Retina (tissue), 1 donor: ENCODE results near the gene C19orf25.

ENCODE experiments used
- DNase-seq: peaks from one replicate; pipeline ENCODE4 v3.0.0-alpha.2; 2016

The C19orf25 gene

GRCh38 chr19:1474765-1475351 is 4.2 kb downstream of the C19orf25 start:
- DNase-seq, result no peak

GRCh38 chr19:1474011-1474764 is 4.8 kb downstream of the C19orf25 start:
- peak; percentile 53 for DNase-seq

GRCh38 chr19:1473085-1473851 is 5.7 kb downstream of the C19orf25 start:
- peak; percentile 49 for DNase-seq

- DNase-seq, result peak; percentile 53
These were observed 6.6 kb downstream of the C19orf25 start for GRCh38 chr19:1472231-1473084.

- DNase-seq, result no peak
These were observed 7.4 kb downstream of the C19orf25 start for GRCh38 chr19:1471515-1472160.

GRCh38 chr19:1471010-1471514 is 8.0 kb downstream of the C19orf25 start:
- DNase-seq, result no peak

- DNase-seq, result peak; percentile 86
These were observed 8.6 kb downstream of the C19orf25 start for GRCh38 chr19:1470305-1471009.

GRCh38 chr19:1470055-1470304 is 9.0 kb downstream of the C19orf25 start:
- DNase-seq, result no peak

GRCh38 chr19:1469255-1470054 is 9.6 kb downstream of the C19orf25 start:
- DNase-seq, result no peak

GRCh38 chr19:1468821-1469254 is 10.2 kb downstream of the C19orf25 start:
- DNase-seq, result no peak

- DNase-seq, result peak; percentile 55
These were observed 10.7 kb downstream of the C19orf25 start for GRCh38 chr19:1468274-1468820.

GRCh38 chr19:1467490-1468273 is 11.3 kb downstream of the C19orf25 start:
- peak; percentile 61 for DNase-seq

GRCh38 chr19:1467215-1467489 is 11.9 kb downstream of the C19orf25 start:
- DNase-seq, result no peak

GRCh38 chr19:1466461-1467214 is 12.4 kb downstream of the C19orf25 start:
- peak; percentile 57 for DNase-seq

GRCh38 chr19:1466018-1466460 is 13.0 kb downstream of the C19orf25 start:
- DNase-seq, result no peak

- no peak for DNase-seq
These were observed 13.6 kb downstream of the C19orf25 start for GRCh38 chr19:1465191-1466016.

GRCh38 chr19:1461862-1462261 is 17.2 kb downstream of the C19orf25 start:
- no peak for DNase-seq
